Activated T-helper 1 cell treated with anti-CD3 and anti-CD28 coated beads, Interleukin-12 subunit alpha, Interleukin-12 subunit beta, Interleukin-2, Interleukin-4 antibody, amounts not matched to agents 30 ng/mL and 10 ng/mL and 1 ng/mL, durations not matched to agents 14 hours and 24 hours and 36 hours (primary cell): ENCODE data around the gene IGFBP5. TPM values are rescaled to one million over a fixed set of nuclear protein-coding genes. Genes with fewer than 3 reads are reported as not detected.

Experiments used
- DNase-seq: peaks from one replicate; pipeline ENCODE4 v3.0.0; 2021; ENCODE audit warnings: low spot score
- H3K27ac Mint-ChIP-seq: one replicate; pipeline ENCODE4 v1.8.0; 2021; ENCODE audit warnings: mild to moderate bottlenecking, mixed read lengths
- H3K27me3 Mint-ChIP-seq: one replicate; pipeline ENCODE4 v1.8.0; 2022; ENCODE audit warnings: mild to moderate bottlenecking, moderate library complexity, mixed read lengths; ENCODE audit not compliant: insufficient read depth
- H3K36me3 Mint-ChIP-seq: one replicate; pipeline ENCODE4 v1.8.0; 2021; ENCODE audit warnings: low read depth, mixed read lengths
- H3K4me1 Mint-ChIP-seq: one replicate; pipeline ENCODE4 v1.8.0; 2021; ENCODE audit warnings: low read depth, mixed read lengths
- H3K4me3 Mint-ChIP-seq: one replicate; pipeline ENCODE4 v1.8.0; 2021; ENCODE audit warnings: mild to moderate bottlenecking, moderate library complexity, mixed read lengths
- H3K9me3 Mint-ChIP-seq: one replicate; pipeline ENCODE4 v1.8.0; 2021; ENCODE audit warnings: mixed read lengths
- intact Hi-C: fragments of 100-400 bp; cut with micrococcal nuclease; formaldehyde crosslinking; loops from one replicate; pipeline ENCODE4 v1.15.1; 2024
- total RNA-seq: library from RNA; stranded (reverse); gene quantifications from 2 replicates; pipeline ENCODE4 v1.2.3, GENCODE V29; 2022

Gene IGFBP5
- total RNA-seq, 1 donor from 2014 or later: not detected

- H3K36me3 Mint-ChIP-seq: no peaks in the 10 kb centered on the region
- no peaks in the 10 kb centered on the region for H3K9me3 Mint-ChIP-seq
- intact Hi-C loops: no loop called here
- no peak overlapping the region for H3K4me3 Mint-ChIP-seq
- H3K27ac Mint-ChIP-seq: no peak overlapping the region
- no peaks in the 10 kb centered on the region for H3K27me3 Mint-ChIP-seq
- DNase-seq: no peak
- H3K4me1 Mint-ChIP-seq: no peaks in the 10 kb centered on the region
Measured at GRCh38 chr2:216710551-216711301, 15.4 kb upstream of the IGFBP5 start.

GRCh38 chr2:216702756-216703155 is 7.4 kb upstream of the IGFBP5 start:
- Mint-ChIP-seq H3K27ac (no peak overlapping the region), H3K27me3 (peaks cover 2% of the 10 kb centered on the region), H3K4me1 (no peaks in the 10 kb centered on the region), H3K9me3 (no peaks in the 10 kb centered on the region), H3K4me3 (no peak overlapping the region), H3K36me3 (no peaks in the 10 kb centered on the region)
- intact Hi-C loops: no loop called here
- DNase-seq: no peak

GRCh38 chr2:216701544-216701943 is 6.2 kb upstream of the IGFBP5 start:
- Mint-ChIP-seq H3K27me3 (peaks cover 14% of the 10 kb centered on the region), H3K36me3 (no peaks in the 10 kb centered on the region), H3K4me3 (no peak overlapping the region), H3K27ac (no peak overlapping the region), H3K9me3 (no peaks in the 10 kb centered on the region), H3K4me1 (no peaks in the 10 kb centered on the region)
- intact Hi-C loops: no loop called here
- no peak for DNase-seq

- no peaks in the 10 kb centered on the region for H3K36me3 Mint-ChIP-seq
- no peaks in the 10 kb centered on the region for H3K9me3 Mint-ChIP-seq
- DNase-seq: no peak
- peaks cover 22% of the 10 kb centered on the region for H3K27me3 Mint-ChIP-seq
- H3K4me3 Mint-ChIP-seq: no peak overlapping the region
- intact Hi-C loops: no loop called here
- no peaks in the 10 kb centered on the region for H3K4me1 Mint-ChIP-seq
- H3K27ac Mint-ChIP-seq: no peak overlapping the region
Measured at GRCh38 chr2:216700781-216701180, 5.4 kb upstream of the IGFBP5 start.

- no peak overlapping the region for H3K4me3 Mint-ChIP-seq
- H3K27me3 Mint-ChIP-seq: peaks cover 26% of the 10 kb centered on the region
- intact Hi-C loops: no loop called here
- no peaks in the 10 kb centered on the region for H3K9me3 Mint-ChIP-seq
- H3K27ac Mint-ChIP-seq: no peak overlapping the region
- H3K4me1 Mint-ChIP-seq: no peaks in the 10 kb centered on the region
- H3K36me3 Mint-ChIP-seq: no peaks in the 10 kb centered on the region
- no peak for DNase-seq
Measured at GRCh38 chr2:216700088-216700567, 4.8 kb upstream of the IGFBP5 start.

GRCh38 chr2:216698895-216699294 is 3.5 kb upstream of the IGFBP5 start:
- Mint-ChIP-seq H3K27me3 (peaks cover 36% of the 10 kb centered on the region), H3K4me1 (peaks cover 3% of the 10 kb centered on the region), H3K27ac (no peak overlapping the region), H3K36me3 (no peaks in the 10 kb centered on the region), H3K4me3 (no peak overlapping the region), H3K9me3 (no peaks in the 10 kb centered on the region)
- no peak for DNase-seq
- intact Hi-C loops: loop anchor here (1.0 to 10.0 kb wide), 7 partner anchors 78 to 1014 kb away; no protein-coding TSS in a partner anchor

GRCh38 chr2:216698293-216698692 is 2.9 kb upstream of the IGFBP5 start:
- DNase-seq: no peak
- H3K27me3 Mint-ChIP-seq: peaks cover 42% of the 10 kb centered on the region
- H3K4me1 Mint-ChIP-seq: peaks cover 8% of the 10 kb centered on the region
- intact Hi-C loops: loop anchor here (1.0 to 10.0 kb wide), 7 partner anchors 79 to 1015 kb away; no protein-coding TSS in a partner anchor
- no peaks in the 10 kb centered on the region for H3K36me3 Mint-ChIP-seq
- H3K9me3 Mint-ChIP-seq: no peaks in the 10 kb centered on the region
- H3K27ac Mint-ChIP-seq: no peak overlapping the region
- no peak overlapping the region for H3K4me3 Mint-ChIP-seq

GRCh38 chr2:216696751-216697560 is 1.6 kb upstream of the IGFBP5 start:
- no peaks in the 10 kb centered on the region for H3K9me3 Mint-ChIP-seq
- H3K27me3 Mint-ChIP-seq: peaks cover 51% of the 10 kb centered on the region
- no peak overlapping the region for H3K27ac Mint-ChIP-seq
- DNase-seq: no peak
- H3K4me1 Mint-ChIP-seq: peaks cover 19% of the 10 kb centered on the region
- no peak overlapping the region for H3K4me3 Mint-ChIP-seq
- H3K36me3 Mint-ChIP-seq: no peaks in the 10 kb centered on the region
- intact Hi-C loops: loop anchor here (10.0 kb wide), 1 partner anchor 188 kb away; no protein-coding TSS in a partner anchor

GRCh38 chr2:216696321-216696720 is 972 bp upstream of the IGFBP5 start:
- no peak for DNase-seq
- no peak overlapping the region for H3K4me3 Mint-ChIP-seq
- intact Hi-C loops: loop anchor here (10.0 kb wide), 1 partner anchor 188 kb away; no protein-coding TSS in a partner anchor
- no peak overlapping the region for H3K27ac Mint-ChIP-seq
- peaks cover 22% of the 10 kb centered on the region for H3K4me1 Mint-ChIP-seq
- peaks cover 54% of the 10 kb centered on the region for H3K27me3 Mint-ChIP-seq
- H3K9me3 Mint-ChIP-seq: no peaks in the 10 kb centered on the region
- H3K36me3 Mint-ChIP-seq: no peaks in the 10 kb centered on the region

- intact Hi-C loops: loop anchor here (5.0 to 10.0 kb wide), 3 partner anchors 162 to 392 kb away; no protein-coding TSS in a partner anchor
- Mint-ChIP-seq H3K27me3 (peaks cover 62% of the 10 kb centered on the region), H3K4me3 (no peak overlapping the region), H3K27ac (no peak overlapping the region), H3K36me3 (no peaks in the 10 kb centered on the region), H3K9me3 (no peaks in the 10 kb centered on the region), H3K4me1 (peaks cover 27% of the 10 kb centered on the region)
- DNase-seq: no peak
Measured at GRCh38 chr2:216694826-216695217, 527 bp downstream of the IGFBP5 start.

GRCh38 chr2:216694082-216694825 is 1.1 kb downstream of the IGFBP5 start:
- H3K4me1 Mint-ChIP-seq: peaks cover 27% of the 10 kb centered on the region
- intact Hi-C loops: loop anchor here (5.0 to 10.0 kb wide), 3 partner anchors 163 to 393 kb away; no protein-coding TSS in a partner anchor
- peak; percentile 16 for DNase-seq
- no peak overlapping the region for H3K27ac Mint-ChIP-seq
- H3K9me3 Mint-ChIP-seq: no peaks in the 10 kb centered on the region
- peak overlapping the region; percentile 65 for H3K4me3 Mint-ChIP-seq
- H3K27me3 Mint-ChIP-seq: peaks cover 67% of the 10 kb centered on the region
- no peaks in the 10 kb centered on the region for H3K36me3 Mint-ChIP-seq

- Mint-ChIP-seq H3K36me3 (no peaks in the 10 kb centered on the region), H3K4me3 (peak overlapping the region; percentile 65), H3K4me1 (peaks cover 27% of the 10 kb centered on the region), H3K9me3 (no peaks in the 10 kb centered on the region), H3K27ac (peak overlapping the region; percentile 62), H3K27me3 (peaks cover 72% of the 10 kb centered on the region)
- intact Hi-C loops: loop anchor here (2.0 to 10.0 kb wide), 4 partner anchors 164 to 529 kb away; no protein-coding TSS in a partner anchor
- DNase-seq: no peak
Measured at GRCh38 chr2:216693414-216694080, 1.8 kb downstream of the IGFBP5 start.
